ENCODE data around the gene CFAP57.

Gene CFAP57

GRCh38 chr1:43241413-43241836 lies 69.3 kb downstream of the CFAP57 start:
- TF ChIP-seq GATA1 (IDR thresholded peaks at IDR 0.05; ENCODE audit: low read depth, low read length) = no peak
- no peak for TF ChIP-seq POLR2A (IDR thresholded peaks at IDR 0.05; ENCODE audit: low read length)
- no peak for DNase-seq

GRCh38 chr1:43243299-43243698 lies 71.2 kb downstream of the CFAP57 start:
- no peak for DNase-seq
- TF ChIP-seq POLR2A (IDR thresholded peaks at IDR 0.05; ENCODE audit: low read length) (no peak), GATA1 (IDR thresholded peaks at IDR 0.05; ENCODE audit: low read depth, low read length) (no peak)

DNA sequence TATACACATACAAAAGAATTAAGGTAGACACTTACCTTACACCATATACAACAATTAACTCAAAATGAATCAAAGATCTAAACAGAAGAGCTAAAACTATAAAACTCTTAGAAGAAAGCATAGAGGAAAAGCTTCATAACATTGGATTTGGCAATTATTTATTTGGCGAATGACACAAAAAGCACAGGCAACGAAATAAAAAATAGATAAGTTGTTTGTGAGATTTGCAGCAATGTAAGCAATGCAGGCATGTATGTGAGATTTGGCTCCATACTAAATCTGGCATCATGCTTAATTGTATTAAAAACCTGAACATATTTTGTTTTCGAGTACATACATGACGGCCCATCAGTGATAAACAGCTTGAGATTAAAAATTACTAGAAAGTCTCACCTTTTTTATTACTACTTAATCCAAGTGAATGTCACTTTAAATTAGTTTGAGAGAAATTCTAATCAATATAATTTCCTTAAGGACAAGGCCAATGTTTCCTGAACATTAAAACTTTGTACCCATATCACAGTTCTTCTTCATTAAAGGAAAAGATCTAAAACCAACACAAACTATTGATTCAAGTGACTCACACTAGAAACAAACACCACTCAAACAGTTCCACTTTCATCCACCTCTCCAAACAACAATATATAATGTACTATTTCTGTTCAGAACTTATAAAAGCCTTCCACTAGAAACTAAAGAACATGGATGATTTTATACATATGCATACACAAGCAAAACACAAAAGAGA lies 74.5 kb downstream of the CFAP57 start:
- no peak for DNase-seq
- TF ChIP-seq GATA1 (IDR thresholded peaks at IDR 0.05; ENCODE audit: low read depth, low read length) = no peak
- TF ChIP-seq POLR2A (IDR thresholded peaks at IDR 0.05; ENCODE audit: low read length) = no peak

DNA sequence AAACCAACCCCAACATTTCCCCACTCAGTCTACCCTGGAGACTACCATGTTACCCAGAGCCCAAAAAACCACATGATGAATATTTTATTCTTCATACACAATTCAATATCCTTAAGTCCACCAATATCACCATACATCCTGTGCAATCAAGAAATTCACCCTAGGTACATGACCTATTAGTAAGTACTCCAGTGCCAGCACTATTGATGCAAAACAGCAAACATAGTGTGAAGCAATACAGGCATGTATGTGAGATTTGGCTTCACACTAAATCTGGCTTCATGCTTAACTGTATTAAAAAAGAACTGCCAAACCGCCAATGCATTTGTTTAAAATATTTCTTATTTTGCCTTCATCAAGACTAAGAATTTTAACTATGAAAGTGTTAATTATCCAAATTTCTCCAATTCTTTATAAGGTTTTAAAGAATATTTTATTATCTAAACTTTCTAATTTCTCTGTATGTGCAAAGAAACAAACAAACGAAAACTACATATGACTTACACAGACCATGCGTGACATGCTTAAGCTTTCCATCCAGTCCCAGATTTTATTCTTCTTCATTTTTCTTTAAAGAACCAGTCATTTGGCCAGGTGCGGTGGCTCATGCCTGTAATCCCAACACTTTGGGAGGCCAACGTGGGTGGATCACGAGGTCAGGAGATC lies 75.3 kb downstream of the CFAP57 start:
- no peak for TF ChIP-seq GATA1 (IDR thresholded peaks at IDR 0.05; ENCODE audit: low read depth, low read length)
- TF ChIP-seq POLR2A (IDR thresholded peaks at IDR 0.05; ENCODE audit: low read length) = no peak
- no peak for DNase-seq

- no peak for DNase-seq
- TF ChIP-seq POLR2A (IDR thresholded peaks at IDR 0.05; ENCODE audit: low read length) = no peak
- no peak for TF ChIP-seq GATA1 (IDR thresholded peaks at IDR 0.05; ENCODE audit: low read depth, low read length)
Observed at GRCh38 chr1:43250351-43250761, 78.2 kb downstream of the CFAP57 start.

DNA sequence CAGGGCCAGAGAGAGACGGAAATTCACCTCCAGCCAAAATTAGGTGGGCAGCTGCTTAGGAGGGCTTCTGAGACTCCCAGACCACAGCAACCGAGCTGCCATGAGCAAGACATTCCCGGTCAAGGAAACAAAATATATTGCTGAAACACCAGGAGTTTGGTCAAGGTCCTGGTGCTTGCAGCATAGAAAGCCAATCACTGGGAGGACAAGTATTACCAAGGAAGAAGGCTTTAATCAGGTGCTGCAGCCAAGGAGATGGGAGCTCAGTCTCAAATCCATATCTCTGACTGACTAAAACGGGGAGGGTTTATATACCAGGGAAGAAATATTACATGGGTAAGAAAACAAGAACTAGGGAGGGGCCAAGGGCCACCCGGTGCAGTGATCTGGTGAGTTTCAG lies 78.9 kb downstream of the CFAP57 start:
- TF ChIP-seq POLR2A (IDR thresholded peaks at IDR 0.05; ENCODE audit: low read length) (no peak), GATA1 (IDR thresholded peaks at IDR 0.05; ENCODE audit: low read depth, low read length) (no peak)
- no peak for DNase-seq

- no peak for DNase-seq
Observed at GRCh38 chr1:43252225-43252624, 80.1 kb downstream of the CFAP57 start.

DNA sequence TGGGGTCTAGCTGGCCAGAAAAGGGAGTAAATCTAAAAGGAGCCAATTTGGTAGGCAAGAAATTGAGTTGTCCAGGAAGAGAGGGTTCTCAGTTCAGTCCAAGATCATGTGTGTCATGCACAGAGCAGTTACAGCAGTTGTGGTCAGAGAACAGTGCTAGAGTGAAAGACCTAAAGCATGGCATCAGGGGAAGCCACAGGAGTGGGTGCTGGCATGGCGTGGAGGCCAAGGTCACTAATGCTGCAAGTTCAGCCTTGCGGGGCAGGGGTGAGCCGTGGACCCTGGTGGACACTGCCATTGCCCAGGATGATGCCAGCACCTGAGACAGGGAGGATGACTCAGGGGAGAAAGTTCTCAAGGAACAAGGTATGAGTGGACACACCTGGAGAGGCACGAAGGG lies 81.0 kb downstream of the CFAP57 start:
- DNase-seq = no peak
- TF ChIP-seq POLR2A (IDR thresholded peaks at IDR 0.05; ENCODE audit: low read length) = no peak
- TF ChIP-seq GATA1 (IDR thresholded peaks at IDR 0.05; ENCODE audit: low read depth, low read length) = no peak

More at GRCh38 chr1:43252225-43252624, 80.1 kb downstream of the CFAP57 start:
- TF ChIP-seq POLR2A (IDR thresholded peaks at IDR 0.05; ENCODE audit: low read length) = no peak
- no peak for TF ChIP-seq GATA1 (IDR thresholded peaks at IDR 0.05; ENCODE audit: low read depth, low read length)

DNA sequence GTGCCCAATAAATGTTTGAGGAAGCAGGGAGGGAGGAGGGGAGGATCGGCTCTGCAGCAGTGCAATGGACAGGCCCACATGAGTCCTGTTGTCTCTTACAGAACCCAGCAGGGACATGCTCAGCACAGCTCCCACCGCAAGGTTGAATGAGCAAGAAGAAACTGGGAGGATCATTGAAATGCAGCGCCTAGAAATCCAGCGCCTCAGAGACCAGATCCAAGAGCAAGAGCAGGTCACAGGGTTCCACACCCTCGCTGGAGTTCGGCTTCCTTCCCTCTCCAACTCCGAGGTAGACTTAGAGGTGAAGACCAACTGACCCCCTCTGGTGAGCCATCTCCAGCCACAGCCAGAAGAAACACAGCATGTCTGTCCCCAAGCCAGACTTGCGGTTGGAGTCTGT lies 81.7 kb downstream of the CFAP57 start:
- TF ChIP-seq GATA1 (IDR thresholded peaks at IDR 0.05; ENCODE audit: low read depth, low read length) (no peak), POLR2A (IDR thresholded peaks at IDR 0.05; ENCODE audit: low read length) (no peak)
- no peak for DNase-seq

DNA sequence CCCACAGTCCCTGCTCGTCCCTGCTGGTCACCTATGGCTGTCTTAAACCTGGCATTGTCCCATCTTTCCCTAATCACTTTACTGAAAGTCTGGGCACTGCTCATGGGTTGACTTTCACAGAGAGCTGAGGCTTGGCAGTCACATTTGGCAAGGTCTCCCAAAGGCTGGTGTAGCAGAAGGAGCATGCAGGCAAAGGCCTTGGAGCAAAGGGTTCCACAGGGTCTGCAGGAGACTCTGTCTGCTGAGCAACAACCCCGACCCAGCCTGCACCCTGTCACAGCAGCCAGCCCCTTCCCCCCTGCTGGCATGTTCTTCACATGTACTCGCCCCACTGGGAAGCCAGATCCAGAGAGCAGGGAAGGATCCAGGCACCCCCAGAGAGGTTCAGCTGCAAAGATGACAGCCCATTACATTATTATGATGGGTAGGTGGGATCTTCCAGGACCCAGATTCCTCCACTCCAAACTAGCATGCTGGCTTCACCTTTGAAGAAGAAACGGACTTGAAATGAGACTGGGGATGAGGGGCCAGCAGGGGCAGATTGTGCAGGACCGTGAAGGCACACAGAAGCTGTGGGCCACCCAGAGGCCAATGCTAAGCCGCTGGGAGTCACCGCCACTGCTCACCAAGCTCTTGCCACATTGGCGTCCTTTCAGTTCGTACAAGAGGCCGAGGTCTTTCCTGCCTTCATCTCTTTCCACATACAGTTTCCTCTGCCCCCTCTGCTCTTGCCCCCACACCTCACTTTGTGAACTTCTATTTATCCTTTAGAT lies 83.5 kb downstream of the CFAP57 start:
- no peak for DNase-seq
- TF ChIP-seq GATA1 (IDR thresholded peaks at IDR 0.05; ENCODE audit: low read depth, low read length) (no peak), POLR2A (IDR thresholded peaks at IDR 0.05; ENCODE audit: low read length) (no peak)

DNA sequence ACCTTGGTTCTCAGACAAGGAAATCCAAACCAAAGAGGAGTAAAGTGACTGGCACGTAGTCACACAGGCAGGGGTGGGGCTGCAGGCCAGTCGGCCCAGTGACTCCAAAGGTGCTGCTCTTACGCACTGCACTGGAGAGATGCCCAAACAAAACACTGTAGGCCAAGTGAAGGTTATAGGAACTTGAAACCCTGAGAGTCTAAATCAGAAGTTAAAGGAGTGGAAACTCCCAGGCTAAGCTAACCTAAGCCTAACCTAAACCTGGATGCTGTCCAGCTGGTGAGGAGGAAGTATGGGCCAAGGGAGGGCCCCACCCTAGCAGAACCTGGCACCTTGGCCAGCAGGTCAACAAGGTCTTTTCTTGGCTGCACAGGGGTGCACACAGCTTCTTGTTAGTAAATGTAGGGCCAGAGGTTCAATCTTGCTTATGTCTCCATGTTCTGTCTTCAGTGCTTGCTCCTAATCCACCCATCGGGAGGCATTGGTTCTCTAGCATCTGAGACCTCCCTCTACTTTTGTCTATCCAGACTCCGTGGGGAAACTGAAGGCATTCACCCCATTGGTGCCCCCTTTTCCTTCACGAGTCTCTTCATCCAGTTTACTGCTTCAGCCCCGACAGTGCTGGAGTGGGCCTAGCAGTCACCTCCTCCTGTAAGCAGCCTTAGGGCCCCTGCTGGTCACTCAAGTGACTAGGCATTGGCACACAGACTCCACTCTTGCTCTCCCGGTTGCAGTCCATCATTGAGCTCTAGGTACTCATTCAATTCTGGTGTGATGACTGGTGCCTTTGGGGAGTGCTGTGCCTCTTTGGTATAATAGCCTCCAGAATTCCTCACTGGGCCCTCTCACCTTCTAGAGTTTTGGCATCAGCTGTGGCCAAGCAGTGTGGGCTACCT lies 84.8 kb downstream of the CFAP57 start:
- TF ChIP-seq GATA1 (IDR thresholded peaks at IDR 0.05; ENCODE audit: low read depth, low read length) = no peak
- no peak for TF ChIP-seq POLR2A (IDR thresholded peaks at IDR 0.05; ENCODE audit: low read length)
- no peak for DNase-seq

DNA sequence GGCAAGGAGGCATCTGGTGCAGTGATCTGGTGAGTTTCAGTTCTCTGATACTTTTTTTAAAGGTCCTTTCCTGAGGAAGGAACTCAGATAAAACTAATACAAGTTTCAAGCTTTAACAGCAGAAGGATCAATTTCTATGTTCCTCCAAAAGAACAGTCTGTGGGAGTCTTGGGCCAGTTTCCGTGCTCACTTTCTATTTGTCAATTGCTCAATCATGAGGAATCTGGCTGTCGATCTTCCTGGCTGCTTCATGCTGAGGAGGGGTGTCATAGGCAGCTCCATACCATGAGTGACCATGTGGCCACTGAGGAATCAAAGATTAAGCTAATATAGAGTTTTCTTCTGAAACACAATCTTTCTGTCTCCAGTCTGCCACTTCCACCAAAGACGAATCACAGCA lies 86.2 kb downstream of the CFAP57 start:
- TF ChIP-seq GATA1 (IDR thresholded peaks at IDR 0.05; ENCODE audit: low read depth, low read length) (no peak), POLR2A (IDR thresholded peaks at IDR 0.05; ENCODE audit: low read length) (no peak)
- no peak for DNase-seq

DNA sequence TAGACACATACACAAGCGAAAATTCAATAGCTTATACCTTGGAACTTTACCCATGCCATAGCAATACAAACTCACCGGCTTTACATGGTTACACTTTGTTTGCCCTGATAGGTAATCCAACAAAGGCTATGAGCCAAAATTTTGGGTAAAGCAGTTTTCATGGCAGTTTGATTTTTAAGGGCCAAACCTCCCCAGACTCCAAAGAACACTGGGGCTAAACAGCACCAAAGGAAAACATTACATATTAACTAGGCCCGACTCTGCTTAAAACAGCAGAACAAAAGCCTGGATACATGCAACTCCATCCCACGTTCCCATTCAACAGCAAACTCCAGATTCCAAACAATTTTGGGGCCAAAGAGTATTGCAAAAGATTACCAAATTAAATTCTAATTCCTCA lies 93.3 kb downstream of the CFAP57 start:
- no peak for DNase-seq
- no peak for TF ChIP-seq POLR2A (IDR thresholded peaks at IDR 0.05; ENCODE audit: low read length)
- TF ChIP-seq GATA1 (IDR thresholded peaks at IDR 0.05; ENCODE audit: low read depth, low read length) = no peak
